WTC11 (cell line): Measurements from ENCODE around the gene LRTM2. TPM values are rescaled to one million over a fixed set of nuclear protein-coding genes. Genes with fewer than 3 reads are reported as not detected.

ENCODE experiments used
- ATAC-seq: fragments of 200-7000 bp; cut with Tn5 transposase; 2 replicates; pipeline ENCODE4 v1.10.0; 2021; ENCODE audit warnings: mild to moderate bottlenecking, moderate library complexity
- CTCF ChIA-PET: fragments of 300-600 bp; sonication (Branson Sonifier 250); formaldehyde crosslinking; loops from one replicate; lab custom pipeline; 2021; ENCODE audit warnings: antibody characterized with exemption; lab: Charles Lee
- POLR2A ChIA-PET: fragments of 350-600 bp; sonication (Branson Sonifier 250); formaldehyde crosslinking; loops from one replicate; lab custom pipeline; 2021; ENCODE audit warnings: antibody characterized with exemption; lab: Charles Lee
- DNase-seq: peaks from one replicate; pipeline ENCODE4 v3.0.0; 2021; ENCODE audit warnings: low spot score
- H3K27ac Mint-ChIP-seq: 2 replicates; pipeline ENCODE4 v1.8.0; 2021; ENCODE audit warnings: mixed read lengths
- H3K27me3 Mint-ChIP-seq: 2 replicates; pipeline ENCODE4 v1.8.0; 2021; ENCODE audit warnings: low read depth, mild to moderate bottlenecking, moderate library complexity, mixed read lengths
- H3K36me3 Mint-ChIP-seq: 2 replicates; pipeline ENCODE4 v1.8.0; 2021; ENCODE audit warnings: mixed read lengths
- H3K4me1 Mint-ChIP-seq: 2 replicates; pipeline ENCODE4 v1.8.0; 2022; ENCODE audit warnings: mixed read lengths
- H3K4me3 Mint-ChIP-seq: 2 replicates; pipeline ENCODE4 v1.8.0; 2021; ENCODE audit warnings: mild to moderate bottlenecking, moderate library complexity, mixed read lengths
- H3K9me3 Mint-ChIP-seq: 2 replicates; pipeline ENCODE4 v1.8.0; 2021; ENCODE audit warnings: mixed read lengths
- AR ChIP-seq: fragments of 250-450 bp; sonication (Bioruptor Pico); IDR thresholded peaks from 2 replicates; pipeline ENCODE4 v1.9.0; 2021; ENCODE audit warnings: mild to moderate bottlenecking
- ATF6 ChIP-seq: sonication (generic); formaldehyde crosslinking; IDR thresholded peaks from 2 replicates; pipeline ENCODE4 v1.8.1; 2023; ENCODE audit warnings: mild to moderate bottlenecking, missing genetic modification reagents
- CBFB ChIP-seq: sonication (generic); formaldehyde crosslinking; IDR thresholded peaks from 2 replicates; pipeline ENCODE4 v1.8.1; 2022; ENCODE audit warnings: mild to moderate bottlenecking, low read depth, missing genetic modification reagents
- CDX4 ChIP-seq: fragments of 250-450 bp; sonication (Bioruptor Pico); IDR thresholded peaks from 2 replicates; pipeline ENCODE4 v1.9.0; 2021; ENCODE audit warnings: moderate library complexity, mild to moderate bottlenecking, inconsistent platforms, borderline replicate concordance
- EMX1 ChIP-seq: fragments of 250-450 bp; sonication (Bioruptor Pico); IDR thresholded peaks from 2 replicates; pipeline ENCODE4 v1.8.0; 2021; ENCODE audit warnings: mild to moderate bottlenecking
- ERG ChIP-seq: fragments of 250-450 bp; sonication (Bioruptor Pico); IDR thresholded peaks from 2 replicates; pipeline ENCODE4 v1.8.0; 2021; ENCODE audit warnings: mild to moderate bottlenecking
- ETV6 ChIP-seq: sonication (generic); formaldehyde crosslinking; IDR thresholded peaks from 2 replicates; pipeline ENCODE4 v1.8.1; 2022; ENCODE audit warnings: mild to moderate bottlenecking, missing genetic modification reagents
- FOXP4 ChIP-seq: sonication (generic); formaldehyde crosslinking; IDR thresholded peaks from 2 replicates; pipeline ENCODE4 v1.8.0; 2022; ENCODE audit warnings: mild to moderate bottlenecking, missing genetic modification reagents
- IRF2 ChIP-seq: sonication (generic); formaldehyde crosslinking; IDR thresholded peaks from 2 replicates; pipeline ENCODE4 v1.8.0; 2022; ENCODE audit warnings: low read depth, missing genetic modification reagents, borderline replicate concordance
- MLX ChIP-seq: sonication (generic); formaldehyde crosslinking; IDR thresholded peaks from 2 replicates; pipeline ENCODE4 v1.8.1; 2023; ENCODE audit warnings: mild to moderate bottlenecking, missing genetic modification reagents, moderate library complexity
- MYBL2 ChIP-seq: sonication (generic); formaldehyde crosslinking; IDR thresholded peaks from 2 replicates; pipeline ENCODE4 v1.8.1; 2023; ENCODE audit warnings: mild to moderate bottlenecking, moderate library complexity, missing genetic modification reagents
- NFATC4 ChIP-seq: fragments of 250-450 bp; sonication (Bioruptor Pico); IDR thresholded peaks from 2 replicates; pipeline ENCODE4 v1.9.0; 2021; ENCODE audit warnings: mild to moderate bottlenecking
- NR1H2 ChIP-seq: sonication (generic); formaldehyde crosslinking; IDR thresholded peaks from 2 replicates; pipeline ENCODE4 v1.9.0; 2021; ENCODE audit warnings: mild to moderate bottlenecking, moderate library complexity, missing genetic modification reagents
- ZBTB21 ChIP-seq: sonication (generic); formaldehyde crosslinking; IDR thresholded peaks from 2 replicates; pipeline ENCODE4 v1.8.1; 2023; ENCODE audit warnings: mild to moderate bottlenecking, missing genetic modification reagents, borderline replicate concordance
- ZNF232 ChIP-seq: sonication (generic); formaldehyde crosslinking; IDR thresholded peaks from 2 replicates; pipeline ENCODE4 v1.8.0; 2022; ENCODE audit warnings: mild to moderate bottlenecking, missing genetic modification reagents
- ZNF423 ChIP-seq: fragments of 250-450 bp; sonication (Bioruptor Pico); IDR thresholded peaks from 2 replicates; pipeline ENCODE4 v2.1.2; 2022; ENCODE audit warnings: mild to moderate bottlenecking, moderate library complexity
- ZNF425 ChIP-seq: fragments of 250-450 bp; sonication (Bioruptor Pico); conservative IDR thresholded peaks from 2 replicates; pipeline ENCODE4 v1.9.0; 2021; ENCODE audit warnings: mild to moderate bottlenecking
- total RNA-seq: library from RNA; stranded (reverse); gene quantifications from 3 replicates; pipeline ENCODE4 v1.2.3, GENCODE V29; 2021

The LRTM2 gene
- total RNA-seq, 1 experiment from 2014 or later, result 0.66 TPM

GRCh38 chr12:1885082-1885596 lies 64.8 kb downstream of the LRTM2 start:
- Mint-ChIP-seq H3K27ac (no peak overlapping the region), H3K4me1 (no peaks in the 10 kb centered on the region), H3K36me3 (no peaks in the 10 kb centered on the region), H3K9me3 (peaks cover 5% of the 10 kb centered on the region; the same call in 1 of the 2 replicates), H3K27me3 (no peaks in the 10 kb centered on the region; the same call in 1 of the 2 replicates), H3K4me3 (no peak overlapping the region)
- TF ChIP-seq AR, result no peak
- TF ChIP-seq ETV6 (CRISPR knock-in tag), result no peak
- TF ChIP-seq NR1H2 (CRISPR knock-in tag), result no peak
- TF ChIP-seq NFATC4, result no peak
- TF ChIP-seq CDX4 (CRISPR knock-in tag), result no peak
- no peak for TF ChIP-seq ZNF423 (CRISPR knock-in tag)
- TF ChIP-seq MYBL2, result no peak
- TF ChIP-seq EMX1 (CRISPR knock-in tag), result no peak
- no peak for TF ChIP-seq ZNF425 (CRISPR knock-in tag)
- TF ChIP-seq ERG (CRISPR knock-in tag), result no peak
- no peak for TF ChIP-seq FOXP4 (CRISPR knock-in tag)
- no peak for TF ChIP-seq ZBTB21 (CRISPR knock-in tag)
- no peak for TF ChIP-seq ATF6 (CRISPR knock-in tag)
- no peak for TF ChIP-seq ZNF232
- TF ChIP-seq CBFB (CRISPR knock-in tag), result no peak
- no peak for TF ChIP-seq IRF2 (CRISPR knock-in tag)
- no peak for TF ChIP-seq MLX (CRISPR knock-in tag)
- no peak for ATAC-seq
- no peak for DNase-seq
- CTCF ChIA-PET, result no interaction called here
- POLR2A ChIA-PET, result no interaction called here
